ENCODE results near the gene CTAGE6.
"Not testable (repeated sequence)": the region's sequence is repeated elsewhere in the genome, so short reads cannot be mapped to it uniquely, and the experiment has no call there.

Gene CTAGE6

GRCh38 chr7:143757596-143757995 is at the start of gene CTAGE6:
TSS of gene CTAGE6 (minus strand) at chr7:143757696. CDS start at chr7:143757658, 38 bp downstream.
- not testable (repeated sequence) for DNase-seq

GRCh38 chr7:143806664-143807071 is 49.2 kb upstream of the CTAGE6 start:
- not testable (repeated sequence) for DNase-seq

GRCh38 chr7:143797896-143798290 is 40.4 kb upstream of the CTAGE6 start:
- DNase-seq: not testable (repeated sequence)

GRCh38 chr7:143797119-143797895 is 39.8 kb upstream of the CTAGE6 start:
- not testable (repeated sequence) for DNase-seq

GRCh38 chr7:143795653-143796052 is 38.2 kb upstream of the CTAGE6 start:
- DNase-seq: not testable (repeated sequence)

GRCh38 chr7:143792633-143793032 is 35.1 kb upstream of the CTAGE6 start:
- DNase-seq: not testable (repeated sequence)

GRCh38 chr7:143785415-143786182 is 28.1 kb upstream of the CTAGE6 start:
- DNase-seq: not testable (repeated sequence)

GRCh38 chr7:143779591-143779990 is 22.1 kb upstream of the CTAGE6 start:
- DNase-seq: not testable (repeated sequence)

- not testable (repeated sequence) for DNase-seq
Measured at GRCh38 chr7:143772738-143773468, 15.4 kb upstream of the CTAGE6 start.

- not testable (repeated sequence) for DNase-seq
Measured at GRCh38 chr7:143767531-143767930, 10.0 kb upstream of the CTAGE6 start.

- DNase-seq: not testable (repeated sequence)
Measured at GRCh38 chr7:143765678-143766077, 8.2 kb upstream of the CTAGE6 start.

- DNase-seq: not testable (repeated sequence)
Measured at GRCh38 chr7:143763065-143763464, 5.6 kb upstream of the CTAGE6 start.

- DNase-seq: not testable (repeated sequence)
Measured at GRCh38 chr7:143745340-143745739, 12.2 kb downstream of the CTAGE6 start.

- peak; percentile 18 for DNase-seq
Measured at GRCh38 chr7:143737037-143737819, 20.3 kb downstream of the CTAGE6 start.

GRCh38 chr7:143735962-143736361 is 21.5 kb downstream of the CTAGE6 start:
- DNase-seq: no peak

- DNase-seq: no peak
Measured at GRCh38 chr7:143733876-143734275, 23.6 kb downstream of the CTAGE6 start.

GRCh38 chr7:143728333-143728862 is 29.1 kb downstream of the CTAGE6 start:
- no peak for DNase-seq

- not testable (repeated sequence) for DNase-seq
Measured at GRCh38 chr7:143727561-143727960, 29.9 kb downstream of the CTAGE6 start.

GRCh38 chr7:143726143-143726542 is 31.4 kb downstream of the CTAGE6 start:
- not testable (repeated sequence) for DNase-seq

GRCh38 chr7:143720335-143720734 is 37.2 kb downstream of the CTAGE6 start:
- DNase-seq: not testable (repeated sequence)

GRCh38 chr7:143715543-143716193 is 41.8 kb downstream of the CTAGE6 start:
- DNase-seq: not testable (repeated sequence)
